Naive thymus-derived CD8-positive, alpha-beta T cell (primary cell): Measurements from ENCODE around the gene STAU1. TPM values are rescaled to one million over a fixed set of nuclear protein-coding genes. Genes with fewer than 3 reads are reported as not detected.
"Not testable (repeated sequence)": the region's sequence is repeated elsewhere in the genome, so short reads cannot be mapped to it uniquely, and the experiment has no call there.

Experiments used
- ATAC-seq, 2 donors: fragments of 150-1000 bp; cut with Tn5 transposase in 1 of 2; sonication (Bioruptor Pico), chemical (Tn5 transposase) in 1 of 2; 1 replicate in 1 of 2; 2 replicates in 1 of 2; pipeline ENCODE4 v1.10.0; 2021; ENCODE audit warnings: mild to moderate bottlenecking in 2 of 2, moderate library complexity in 2 of 2
- POLR2A ChIA-PET: fragments of 350-600 bp; sonication (Branson Sonifier 250); formaldehyde crosslinking; loops from one replicate; lab custom pipeline; 2021; ENCODE audit warnings: antibody characterized with exemption; lab: Charles Lee
- DNase-seq, 10 donors: peaks; one replicate each; pipeline versions ENCODE4 v3.0.0 to v3.0.0-alpha.2; 2020 to 2022
- H3K27ac Mint-ChIP-seq, 10 donors: one replicate each; pipeline ENCODE4 v1.8.0; 2020 to 2022; ENCODE audit warnings: mild to moderate bottlenecking in 10 of 10, mixed read lengths in 10 of 10, moderate library complexity in 4 of 10, inconsistent platforms in 1 of 10
- H3K27me3 Mint-ChIP-seq, 5 donors: one replicate each; pipeline ENCODE4 v1.8.0; 2021 to 2022; ENCODE audit warnings: mixed read lengths in 5 of 5
- H3K36me3 Mint-ChIP-seq, 3 donors: one replicate each; pipeline ENCODE4 v1.8.0; 2020 to 2022; ENCODE audit warnings: mixed read lengths in 3 of 3, mild to moderate bottlenecking in 2 of 3, inconsistent platforms in 1 of 3
- H3K4me1 Mint-ChIP-seq, 4 donors: one replicate each; pipeline ENCODE4 v1.8.0; 2021 to 2022; ENCODE audit warnings: mixed read lengths in 4 of 4
- H3K4me3 Mint-ChIP-seq, 10 donors: one replicate each; pipeline ENCODE4 v1.8.0; 2020 to 2022; ENCODE audit warnings: mild to moderate bottlenecking in 10 of 10, mixed read lengths in 10 of 10, moderate library complexity in 6 of 10, inconsistent platforms in 1 of 10
- H3K9me3 Mint-ChIP-seq, 9 donors: one replicate each; pipeline ENCODE4 v1.8.0; 2020 to 2022; ENCODE audit warnings: mixed read lengths in 9 of 9, mild to moderate bottlenecking in 3 of 9, inconsistent platforms in 1 of 9, moderate library complexity in 1 of 9
- polyA plus RNA-seq, 3 donors: library from polyadenylated mRNA; unstranded; fragments of 300-500 nt; fragmentation: Illumina TruSeq; gene quantifications; one replicate each; pipeline ENCODE4 v1.2.3, GENCODE V29; 2021
- total RNA-seq, 8 experiments: library from RNA in 2 of 8; stranded (reverse) in 2 of 8; gene quantifications; one replicate each; pipeline ENCODE4 v1.2.3 and lab custom pipeline; 2021 to 2026

Gene STAU1
- total and polyA plus RNA-seq, 5 experiments from 2014 or later: 28.5 to 45.3 (median 34.7) TPM

GRCh38 chr20:49091104-49091503, 97.0 kb downstream of the STAU1 start:
- H3K27ac Mint-ChIP-seq: no peak overlapping the region
- DNase-seq (no peak), ATAC-seq (no peak)
- POLR2A ChIA-PET: no interaction called here
- H3K4me3 Mint-ChIP-seq: no peak overlapping the region
- H3K36me3 Mint-ChIP-seq: peaks cover 8 to 97% (median 31%) of the 10 kb centered on the region in 3 donors
- H3K9me3 Mint-ChIP-seq: no peaks in the 10 kb centered on the region
- no peaks in the 10 kb centered on the region for H3K4me1 Mint-ChIP-seq
- H3K27me3 Mint-ChIP-seq: no peaks in the 10 kb centered on the region

GRCh38 chr20:49082295-49082694, 105.8 kb downstream of the STAU1 start:
- H3K9me3 Mint-ChIP-seq, H3K4me1 Mint-ChIP-seq, DNase-seq, H3K4me3 Mint-ChIP-seq, POLR2A ChIA-PET, H3K27me3 Mint-ChIP-seq, H3K27ac Mint-ChIP-seq, ATAC-seq: not testable (repeated sequence)
- H3K36me3 Mint-ChIP-seq: peaks cover 0 to 92% (median 24%) of the 10 kb centered on the region in 3 donors

GRCh38 chr20:49078310-49078709, 109.8 kb downstream of the STAU1 start:
- Mint-ChIP-seq H3K9me3 (no peaks in the 10 kb centered on the region), H3K27ac (no peak overlapping the region), H3K4me1 (peaks cover 0 to 3% (median 0%) of the 10 kb centered on the region in 4 donors), H3K4me3 (no peak overlapping the region), H3K36me3 (peaks cover 3 to 94% (median 23%) of the 10 kb centered on the region in 3 donors), H3K27me3 (no peaks in the 10 kb centered on the region)
- DNase-seq: no peak
- POLR2A ChIA-PET: no interaction called here
- ATAC-seq: no peak

GRCh38 chr20:49074521-49074920, 113.6 kb downstream of the STAU1 start:
- H3K4me3 Mint-ChIP-seq: no peak overlapping the region
- H3K4me1 Mint-ChIP-seq: peaks cover 0 to 3% (median 0%) of the 10 kb centered on the region in 4 donors
- peaks cover 3 to 90% (median 15%) of the 10 kb centered on the region in 3 donors for H3K36me3 Mint-ChIP-seq

More at GRCh38 chr20:49074521-49074920, 113.6 kb downstream of the STAU1 start:
- Mint-ChIP-seq H3K27ac (peak overlapping the region in 5 of 10 donors; percentile 0 to 60 (median 53)), H3K27me3 (no peaks in the 10 kb centered on the region), H3K9me3 (no peaks in the 10 kb centered on the region)
- POLR2A ChIA-PET: interaction anchor here (1.3 kb wide), 1 partner anchor 10 kb away, joined by 4 read pairs; no protein-coding TSS in a partner anchor
- ATAC-seq: no peak
- DNase-seq: no peak

Other genes with a start within 250 kb of the STAU1 start
- gene CSE1L, start 142.0 kb downstream of the STAU1 start, total RNA-seq: 10 to 100 TPM; 42.6 TPM
- 10 to 100 TPM; 22.8 to 30.0 (median 23.8) TPM for gene CSE1L, start 142.0 kb downstream of the STAU1 start, polyA plus RNA-seq
- gene DDX27, start 31.1 kb upstream of the STAU1 start, total RNA-seq: 10 to 100 TPM; 65.1 to 65.2 TPM
- 10 to 100 TPM; 28.4 to 57.7 (median 37.9) TPM for gene DDX27, start 31.1 kb upstream of the STAU1 start, polyA plus RNA-seq
- 10 to 100 TPM; 56.4 to 57.2 TPM for gene ZNFX1, start 89.7 kb upstream of the STAU1 start, total RNA-seq
- 10 to 100 TPM; 28.1 to 45.0 (median 35.8) TPM for gene ZNFX1, start 89.7 kb upstream of the STAU1 start, polyA plus RNA-seq